ENCODE results near the gene MXD1. TPM values are rescaled to one million over a fixed set of nuclear protein-coding genes. Genes with fewer than 3 reads are reported as not detected.
A peak's percentile ranks its signal among the peaks of the same experiment; 100 is the strongest.

MXD1 gene
- total and polyA plus RNA-seq, 12 donors, result 1.7 to 12.1 (median 7.1) TPM

DNA sequence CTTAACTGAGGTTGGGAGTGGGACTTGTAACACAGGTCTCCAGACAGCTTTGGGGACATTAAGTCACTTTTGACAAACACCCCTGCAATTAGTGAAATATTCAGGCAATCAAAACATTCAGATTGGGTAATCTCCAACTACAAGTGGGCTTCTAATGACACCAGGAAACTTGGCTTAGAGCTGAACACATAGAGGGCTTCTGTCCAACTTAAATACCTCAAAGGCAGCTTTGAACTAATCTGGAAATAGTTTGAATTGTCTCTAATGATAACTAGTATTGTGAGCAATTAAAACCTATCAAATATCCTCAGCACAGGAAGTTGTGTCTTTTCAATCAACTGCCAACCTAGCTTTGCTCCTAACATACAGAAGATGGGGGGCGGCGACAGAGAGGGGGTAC, 51.6 kb downstream of the MXD1 start:
- WGBS, 4 donors, result 89 to 97% (median 96%) methylated on average over 2 of the region's 2 CpGs
- H3K9me3 ChIP-seq (replicated peaks in 1 of 3), result no peaks in the 10 kb centered on the region
- H3K27ac ChIP-seq, result no peak overlapping the region
- DNase-seq, result no peak
- TF ChIP-seq, protein P1, sequence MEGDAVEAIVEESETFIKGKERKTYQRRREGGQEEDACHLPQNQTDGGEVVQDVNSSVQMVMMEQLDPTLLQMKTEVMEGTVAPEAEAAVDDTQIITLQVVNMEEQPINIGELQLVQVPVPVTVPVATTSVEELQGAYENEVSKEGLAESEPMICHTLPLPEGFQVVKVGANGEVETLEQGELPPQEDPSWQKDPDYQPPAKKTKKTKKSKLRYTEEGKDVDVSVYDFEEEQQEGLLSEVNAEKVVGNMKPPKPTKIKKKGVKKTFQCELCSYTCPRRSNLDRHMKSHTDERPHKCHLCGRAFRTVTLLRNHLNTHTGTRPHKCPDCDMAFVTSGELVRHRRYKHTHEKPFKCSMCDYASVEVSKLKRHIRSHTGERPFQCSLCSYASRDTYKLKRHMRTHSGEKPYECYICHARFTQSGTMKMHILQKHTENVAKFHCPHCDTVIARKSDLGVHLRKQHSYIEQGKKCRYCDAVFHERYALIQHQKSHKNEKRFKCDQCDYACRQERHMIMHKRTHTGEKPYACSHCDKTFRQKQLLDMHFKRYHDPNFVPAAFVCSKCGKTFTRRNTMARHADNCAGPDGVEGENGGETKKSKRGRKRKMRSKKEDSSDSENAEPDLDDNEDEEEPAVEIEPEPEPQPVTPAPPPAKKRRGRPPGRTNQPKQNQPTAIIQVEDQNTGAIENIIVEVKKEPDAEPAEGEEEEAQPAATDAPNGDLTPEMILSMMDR (IDR thresholded peaks at IDR 0.05), result no peak
- no peak for TF ChIP-seq POLR2A (IDR thresholded peaks at IDR 0.05)
- no peak overlapping the region for H3K4me3 ChIP-seq
- no peaks in the 10 kb centered on the region for H3K4me1 ChIP-seq (replicated peaks in 1 of 2)
- no peaks in the 10 kb centered on the region for H3K36me3 ChIP-seq (replicated peaks in 1 of 2)
- intact Hi-C loops (cut with DNase I), result no loop called here
- no peaks in the 10 kb centered on the region for H3K27me3 ChIP-seq

DNA sequence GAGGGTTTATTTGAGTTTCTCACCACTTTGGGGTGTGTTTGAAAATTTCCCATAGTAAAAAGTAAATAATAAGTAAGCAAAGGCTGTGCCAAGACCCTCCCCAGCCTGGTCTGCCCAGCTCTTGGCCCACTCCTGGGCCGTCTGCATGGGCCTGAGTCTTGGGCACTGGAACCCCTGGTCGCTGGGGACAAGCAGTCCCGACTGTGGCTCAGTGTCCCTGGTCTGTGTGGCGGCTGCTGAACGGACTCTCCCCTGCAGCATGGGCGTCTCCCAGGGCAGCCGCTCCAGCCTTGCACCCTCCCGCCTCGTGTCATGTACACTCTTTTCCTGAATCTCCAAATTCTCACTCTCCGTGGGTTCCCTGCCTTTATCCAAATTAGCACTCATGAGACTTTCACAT, 53.7 kb downstream of the MXD1 start:
- H3K27ac ChIP-seq, result no peak overlapping the region
- TF ChIP-seq, protein P1 (IDR thresholded peaks at IDR 0.05), result no peak
- no peak for TF ChIP-seq POLR2A (IDR thresholded peaks at IDR 0.05)
- intact Hi-C loops (cut with DNase I), result no loop called here
- H3K4me3 ChIP-seq, result no peak overlapping the region
- H3K4me1 ChIP-seq (replicated peaks in 1 of 2), result no peaks in the 10 kb centered on the region
- no peaks in the 10 kb centered on the region for H3K9me3 ChIP-seq (replicated peaks in 1 of 3)
- 89 to 92% (median 91%) methylated on average over 8 to 10 of the region's 10 CpGs for WGBS, 4 donors
- no peaks in the 10 kb centered on the region for H3K36me3 ChIP-seq (replicated peaks in 1 of 2)
- no peaks in the 10 kb centered on the region for H3K27me3 ChIP-seq
- DNase-seq, result no peak

DNA sequence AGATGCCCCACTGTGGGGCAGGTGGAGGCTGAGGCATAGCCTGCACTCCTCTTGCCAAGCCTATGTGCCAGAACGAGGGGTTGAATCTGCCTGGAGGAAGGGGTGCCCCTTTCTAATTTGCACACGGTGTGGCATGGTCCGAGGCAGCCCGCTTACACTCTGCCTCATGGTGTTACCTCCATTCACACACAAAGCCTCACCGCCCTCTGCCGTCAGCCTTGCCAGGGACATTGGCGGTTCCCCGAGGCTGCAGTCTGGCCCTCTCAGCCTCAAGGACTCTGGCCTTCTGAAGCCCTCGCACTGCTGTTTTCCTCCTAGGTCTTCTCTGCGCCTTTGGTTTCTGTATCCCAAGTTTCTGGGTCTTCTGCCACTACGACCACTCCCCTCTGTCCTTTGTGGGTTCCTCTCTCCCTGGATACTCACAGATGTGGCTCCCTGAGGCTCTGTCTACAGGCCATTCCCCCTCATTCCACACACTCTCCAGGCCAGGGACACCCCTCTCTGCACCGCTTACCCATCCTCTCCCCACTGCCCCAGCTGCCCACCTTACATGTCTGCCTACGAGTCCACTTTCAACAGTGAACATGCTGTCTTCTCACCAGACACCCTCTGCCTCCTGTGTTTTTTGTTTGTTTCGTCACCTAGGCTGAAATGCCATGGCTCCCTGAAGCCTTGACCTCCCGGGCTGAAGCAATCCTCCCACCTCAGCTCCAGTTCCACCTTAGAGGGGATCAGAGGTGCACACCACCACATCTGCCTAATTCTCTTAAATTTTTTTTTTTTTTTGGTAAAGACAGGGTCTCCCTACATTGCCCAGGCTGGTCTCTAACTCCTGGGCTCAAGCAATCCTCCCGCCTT, 54.4 kb downstream of the MXD1 start:
- Histone ChIP-seq H3K4me3 (no peak overlapping the region), H3K27me3 (no peaks in the 10 kb centered on the region), H3K4me1 (replicated peaks in 1 of 2) (no peaks in the 10 kb centered on the region), H3K27ac (no peak overlapping the region), H3K36me3 (replicated peaks in 1 of 2) (no peaks in the 10 kb centered on the region), H3K9me3 (replicated peaks in 1 of 3) (no peaks in the 10 kb centered on the region)
- peak in 5 of 7 donors; percentile 33 to 62 (median 54) for DNase-seq
- TF ChIP-seq, protein P1 (IDR thresholded peaks at IDR 0.05), result peak in 2 of 6 experiments; percentile 8 to 12
- TF ChIP-seq POLR2A (IDR thresholded peaks at IDR 0.05), result no peak
- 69 to 81% (median 72%) methylated on average over 11 to 16 of the region's 16 CpGs for WGBS, 4 donors
- intact Hi-C loops (cut with DNase I), result no loop called here

DNA sequence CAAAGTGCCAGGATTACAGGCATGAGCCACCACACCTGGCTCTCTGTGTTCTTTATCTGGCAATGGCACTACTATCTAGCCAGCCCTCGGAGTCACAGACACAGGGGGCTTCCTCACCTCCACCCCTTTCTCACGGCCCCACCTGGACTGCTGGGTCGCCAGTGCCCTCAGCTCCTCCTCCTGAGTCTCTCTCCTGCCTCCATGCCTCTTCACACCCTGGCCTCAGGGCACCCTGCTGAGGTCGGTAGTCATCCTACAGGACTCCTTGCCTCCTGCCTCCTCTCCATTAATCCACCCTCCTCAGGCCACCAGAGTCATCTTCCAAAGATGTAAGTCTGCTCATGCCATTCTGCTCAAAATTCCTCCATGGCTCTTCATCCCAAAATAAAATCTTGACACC, 55.1 kb downstream of the MXD1 start:
- 82 to 93% (median 83%) methylated on average over 4 of the region's 4 CpGs for WGBS, 4 donors
- Histone ChIP-seq H3K9me3 (replicated peaks in 1 of 3) (no peaks in the 10 kb centered on the region), H3K4me1 (replicated peaks in 1 of 2) (no peaks in the 10 kb centered on the region), H3K27me3 (no peaks in the 10 kb centered on the region), H3K27ac (no peak overlapping the region), H3K4me3 (no peak overlapping the region), H3K36me3 (replicated peaks in 1 of 2) (no peaks in the 10 kb centered on the region)
- intact Hi-C loops (cut with DNase I), result no loop called here
- TF ChIP-seq, protein P1 (IDR thresholded peaks at IDR 0.05), result no peak
- TF ChIP-seq POLR2A (IDR thresholded peaks at IDR 0.05), result no peak
- no peak for DNase-seq
